HepG2 (cell line): Measurements from ENCODE around the gene RASA1. TPM values are rescaled to one million over a fixed set of nuclear protein-coding genes. Genes with fewer than 3 reads are reported as not detected.

Experiments used
- ATAC-seq: fragments of 200-7000 bp; cut with Tn5 transposase; 3 replicates; pipeline ENCODE4 v1.9.1; 2020; ENCODE audit warnings: mild to moderate bottlenecking, moderate library complexity
- BruUV-seq: library from RNA; stranded (reverse); fragments of 400-500 nt; replicated peaks from 2 replicates; lab custom pipeline; 2021; lab: Mats Ljungman, UMichigan
- CTCF ChIA-PET: fragments of 300-600 bp; formaldehyde crosslinking; extraction: SDS; loops from one replicate; lab custom pipeline; 2021; ENCODE audit warnings: low total read pairs, inconsistent platforms, low intra/inter-chr PET ratio; lab: Yijun Ruan, JAX
- POLR2A ChIA-PET: fragments of 350-600 bp; sonication (Branson Sonifier 250); formaldehyde crosslinking; loops from one replicate; lab custom pipeline; 2020; ENCODE audit warnings: antibody characterized with exemption, inconsistent platforms; lab: Yijun Ruan, JAX
- DNase-seq: peaks from one replicate; pipeline ENCODE4 v3.0.0-alpha.2; 2015; ENCODE audit warnings: low spot score
- FAIRE-seq: peaks from 3 replicates; lab custom pipeline; 2011; peaks lifted over from hg19 to GRCh38; lab: Jason Lieb, UNC
- H2AFZ ChIP-seq: one replicate; pipeline ENCODE4 v1.6.1; 2011; ENCODE audit warnings: low read length, inconsistent platforms
- H3K27ac ChIP-seq: fragments of 300-600 bp; 3 replicates; pipeline ENCODE4 v1.8.0; 2011; ENCODE audit warnings: mixed run types, mild to moderate bottlenecking, mixed read lengths, low read length, inconsistent platforms; ENCODE audit not compliant: insufficient read depth; ENCODE audit errors: extremely low read length
- H3K27me3 ChIP-seq, 2 experiments: fragments of 200-600 bp in 1 of 2; 2 replicates in 1 of 2; 3 replicates in 1 of 2; pipeline versions ENCODE4 v1.6.0 to v1.8.0; 2011; ENCODE audit warnings: low read length in 2 of 2, mild to moderate bottlenecking in 2 of 2, moderate library complexity in 2 of 2, inconsistent platforms in 1 of 2; ENCODE audit not compliant: insufficient read depth in 2 of 2, control insufficient read depth in 1 of 2
- H3K36me3 ChIP-seq, 2 experiments: fragments of 200-600 bp in 1 of 2; replicated peaks in 1 of 2; 2 replicates in 1 of 2; 3 replicates in 1 of 2; pipeline versions ENCODE4 v1.5.1 to v1.8.0; 2011; ENCODE audit warnings: low read length in 2 of 2, inconsistent platforms in 1 of 2; ENCODE audit not compliant: insufficient read depth in 2 of 2, control insufficient read depth in 1 of 2
- H3K4me1 ChIP-seq: 2 replicates; pipeline ENCODE4 v1.5.1; 2012; ENCODE audit warnings: low read length, inconsistent platforms; ENCODE audit not compliant: insufficient read depth
- H3K4me2 ChIP-seq: 2 replicates; pipeline ENCODE4 v1.6.0; 2011; ENCODE audit warnings: low read depth, low read length, inconsistent platforms
- H3K4me3 ChIP-seq, 3 experiments: fragments of 200-600 bp in 1 of 3; sonication (generic), shearing (Covaris generic) in 1 of 3; replicated peaks in 1 of 3; 2 replicates each; pipeline ENCODE4 v1.5.1; 2011 to 2016; ENCODE audit warnings: low read length in 3 of 3, inconsistent platforms in 2 of 3, low read depth in 2 of 3, mild to moderate bottlenecking in 2 of 3, control low read depth in 1 of 3, mixed read lengths in 1 of 3; ENCODE audit not compliant: insufficient read depth in 1 of 3
- H3K79me2 ChIP-seq: one replicate; pipeline ENCODE4 v1.6.1; 2011; ENCODE audit warnings: low read length, inconsistent platforms; ENCODE audit not compliant: insufficient read depth
- H3K9ac ChIP-seq: 2 replicates; pipeline ENCODE4 v1.6.0; 2011; ENCODE audit warnings: mild to moderate bottlenecking, low read depth, low read length, inconsistent platforms; ENCODE audit not compliant: insufficient read depth
- H3K9me3 ChIP-seq: 2 replicates; pipeline ENCODE4 v1.5.1; 2012; ENCODE audit warnings: mild to moderate bottlenecking, low read length
- H4K20me1 ChIP-seq: 2 replicates; pipeline ENCODE4 v1.6.0; 2011; ENCODE audit warnings: inconsistent platforms, mild to moderate bottlenecking, low read length, moderate library complexity; ENCODE audit not compliant: insufficient read depth
- BHLHE40 ChIP-seq: IDR thresholded peaks from 2 replicates; pipeline ENCODE4 v1.6.1; 2011; ENCODE audit warnings: low read length, improper control_type of control experiment
- FOSL1 ChIP-seq: sonication (generic); formaldehyde crosslinking; IDR thresholded peaks from 2 replicates; pipeline ENCODE4 v1.9.0; 2021; ENCODE audit warnings: missing genetic modification reagents, borderline replicate concordance
- FOXK2 ChIP-seq: fragments of 450-650 bp; IDR thresholded peaks from 2 replicates; pipeline ENCODE4 v1.6.1; 2016
- GATA4 ChIP-seq: sonication (generic); IDR thresholded peaks from 2 replicates; pipeline ENCODE4 v1.6.1; 2016; ENCODE audit warnings: antibody characterized with exemption, low read depth, borderline replicate concordance
- KAT7 ChIP-seq: IDR thresholded peaks from 2 replicates; pipeline ENCODE4 v1.6.1; 2018; ENCODE audit warnings: borderline replicate concordance, missing compliant biosample characterization
- KDM5B ChIP-seq: sonication (generic); formaldehyde crosslinking; IDR thresholded peaks from 2 replicates; pipeline ENCODE4 v1.4.0; 2020; ENCODE audit warnings: missing genetic modification reagents, mild to moderate bottlenecking, borderline replicate concordance
- MAFG ChIP-seq: sonication (generic); formaldehyde crosslinking; IDR thresholded peaks from 2 replicates; pipeline ENCODE4 v1.5.1; 2020; ENCODE audit warnings: mild to moderate bottlenecking, missing genetic modification reagents
- NONO ChIP-seq, 2 experiments: fragments of 450-650 bp in 1 of 2; sonication (generic) in 1 of 2; formaldehyde crosslinking in 1 of 2; IDR thresholded peaks in 1 of 2; conservative IDR thresholded peaks in 1 of 2; 2 replicates each; pipeline versions ENCODE4 v1.6.1 to v1.8.0; 2017 to 2022; ENCODE audit warnings: mild to moderate bottlenecking in 1 of 2, missing genetic modification reagents in 1 of 2, moderate library complexity in 1 of 2
- RAD51 ChIP-seq: fragments of 450-650 bp; IDR thresholded peaks from 2 replicates; pipeline ENCODE4 v1.6.1; 2016; ENCODE audit warnings: borderline replicate concordance
- SP5 ChIP-seq: IDR thresholded peaks from 2 replicates; pipeline ENCODE4 v1.6.1; 2016; ENCODE audit warnings: low read depth, borderline replicate concordance
- ZKSCAN5 ChIP-seq: sonication (generic); formaldehyde crosslinking; IDR thresholded peaks from 2 replicates; pipeline ENCODE4 v1.5.1; 2020; ENCODE audit warnings: mild to moderate bottlenecking, missing genetic modification reagents
- ZNF430 ChIP-seq: sonication (generic); formaldehyde crosslinking; IDR thresholded peaks from 2 replicates; pipeline ENCODE4 v1.9.0; 2021; ENCODE audit warnings: mild to moderate bottlenecking, missing genetic modification reagents
- ZNF446 ChIP-seq: sonication (generic); formaldehyde crosslinking; IDR thresholded peaks from 2 replicates; pipeline ENCODE4 v1.5.0; 2020; ENCODE audit warnings: mild to moderate bottlenecking, missing genetic modification reagents
- ZNF703 ChIP-seq: sonication (generic); formaldehyde crosslinking; IDR thresholded peaks from 2 replicates; pipeline ENCODE4 v1.5.1; 2020; ENCODE audit warnings: missing genetic modification reagents, mild to moderate bottlenecking, moderate library complexity, borderline replicate concordance
- WGBS: methylation state at CpG from one replicate; pipeline ENCODE4 v1.1.6; 2017; ENCODE audit warnings: low lambda C conversion rate; 5-methylcytosine and 5-hydroxymethylcytosine counted together
- in situ Hi-C: cut with HindIII; loops from 2 replicates; pipeline ENCODE4 v1.10.0; 2017; ENCODE audit warnings: low pct_unique_long_range_greater_than_20kb; ENCODE audit not compliant: extremely low pct_ligation_motif_present
- intact Hi-C: fragments of 100-400 bp; cut with micrococcal nuclease; formaldehyde crosslinking; loops from one replicate; pipeline ENCODE4 v1.10.0; 2022; ENCODE audit not compliant: unreplicated experiment
- polyA plus RNA-seq, 8 experiments: library from polyadenylated mRNA; depleted of rRNA in 3 of 8; stranded (reverse) in 7 of 8; unstranded in 1 of 8; fragments of >200 nt; fragmentation: Illumina TruSeq in 4 of 8; extraction: Trizol in 4 of 8; gene quantifications; 2 replicates each; pipeline versions ENCODE4 v1.2.1 to v1.2.3, GENCODE V29; 2011 to 2016; ENCODE audit warnings: low read depth in 4 of 8, missing spikeins in 1 of 8, mixed read lengths in 1 of 8; ENCODE audit not compliant: insufficient read depth in 1 of 8
- total RNA-seq, 5 experiments: library from RNA; depleted of rRNA; stranded (reverse); fragments of >200 nt; fragmentation: Illumina TruSeq; extraction: Trizol; gene quantifications; 2 replicates each; pipeline ENCODE4 v1.2.3, GENCODE V29; 2016; ENCODE audit warnings: low read depth in 1 of 5
- TF ChIP-seq, protein P1 (sequence below): sonication (generic); formaldehyde crosslinking; IDR thresholded peaks from 2 replicates; pipeline ENCODE4 v1.8.1; 2023; ENCODE audit warnings: missing genetic modification reagents, mild to moderate bottlenecking, borderline replicate concordance
- TF ChIP-seq, protein P2 (sequence below): sonication (generic); formaldehyde crosslinking; IDR thresholded peaks from 2 replicates; pipeline ENCODE4 v1.8.0; 2022; ENCODE audit warnings: mild to moderate bottlenecking, missing genetic modification reagents, moderate library complexity
- TF ChIP-seq, protein P3 (sequence below): sonication (generic); formaldehyde crosslinking; IDR thresholded peaks from 2 replicates; pipeline ENCODE4 v1.4.0; 2020; ENCODE audit warnings: missing genetic modification reagents
- TF ChIP-seq, protein P4 (sequence below): sonication (generic); formaldehyde crosslinking; IDR thresholded peaks from 2 replicates; pipeline ENCODE4 v1.4.0; 2020; ENCODE audit warnings: missing genetic modification reagents

Gene RASA1
- total and polyA plus RNA-seq, 2 of the 13 experiments (the other 11 are each of a cell fraction or from before 2014, with no cell fraction given), result 19.5 to 20.5 TPM

DNA sequence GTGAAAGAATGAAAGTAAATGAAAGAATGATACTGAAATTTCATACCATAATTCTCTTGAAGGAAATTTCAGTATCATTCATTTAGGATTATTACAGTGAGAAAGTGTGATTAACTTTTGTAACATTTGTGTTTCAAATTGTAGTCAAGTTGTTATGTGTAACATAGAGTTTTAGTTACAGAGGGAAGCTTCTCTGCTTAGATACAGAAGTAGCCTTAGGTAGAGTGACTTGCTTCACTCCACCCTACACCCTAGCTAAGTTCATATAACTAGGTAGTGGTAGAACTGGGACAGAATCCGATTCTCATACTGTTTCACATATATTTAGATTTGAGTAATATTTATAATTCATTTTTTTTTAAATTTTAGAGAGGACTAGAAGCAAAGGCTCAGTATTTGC, 9.0 kb downstream of the RASA1 start:
- BruUV-seq, result no TSS peak
- no peaks in the 10 kb centered on the region for H3K4me1 ChIP-seq
- no peaks in the 10 kb centered on the region for H3K27me3 ChIP-seq
- no peak overlapping the region for H3K4me3 ChIP-seq
- H3K4me2 ChIP-seq, result no peak overlapping the region
- in situ Hi-C loops (no loop called here), intact Hi-C loops (no loop called here)
- H4K20me1 ChIP-seq, result peaks cover 7% of the 10 kb centered on the region; the same call in 1 of the 2 replicates
- no peak overlapping the region for H3K9ac ChIP-seq
- DNase-seq, result no peak
- CTCF ChIA-PET, result no interaction called here
- FAIRE-seq, result no peak
- WGBS, result 85% methylated on average over 1 of the region's 1 CpG
- POLR2A ChIA-PET, result no interaction called here
- no peak for ATAC-seq
- no peak overlapping the region for H2AFZ ChIP-seq
- H3K79me2 ChIP-seq, result peaks cover 59% of the 10 kb centered on the region
- no peaks in the 10 kb centered on the region; a peak in 2 of 5 replicates for H3K36me3 ChIP-seq
- no peaks in the 10 kb centered on the region for H3K9me3 ChIP-seq
- no peak overlapping the region for H3K27ac ChIP-seq
- TF ChIP-seq SP5 (CRISPR knock-in tag) (no peak), ZKSCAN5 (CRISPR knock-in tag) (no peak), ZNF446 (no peak), GATA4 (no peak), MAFG (CRISPR knock-in tag) (no peak), NONO (IDR thresholded peaks at IDR 0.05) (no peak), NONO (CRISPR knock-in tag; conservative IDR thresholded peaks at IDR 0.05) (no peak), BHLHE40 (no peak), KAT7 (CRISPR knock-in tag) (no peak), ZNF703 (CRISPR knock-in tag) (no peak), FOSL1 (CRISPR knock-in tag) (no peak), RAD51 (no peak), ZNF430 (no peak), FOXK2 (no peak), KDM5B (CRISPR knock-in tag) (no peak)
- TF ChIP-seq, protein P1, sequence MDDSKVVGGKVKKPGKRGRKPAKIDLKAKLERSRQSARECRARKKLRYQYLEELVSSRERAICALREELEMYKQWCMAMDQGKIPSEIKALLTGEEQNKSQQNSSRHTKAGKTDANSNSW (CRISPR knock-in tag), result no peak
- TF ChIP-seq, protein P2, sequence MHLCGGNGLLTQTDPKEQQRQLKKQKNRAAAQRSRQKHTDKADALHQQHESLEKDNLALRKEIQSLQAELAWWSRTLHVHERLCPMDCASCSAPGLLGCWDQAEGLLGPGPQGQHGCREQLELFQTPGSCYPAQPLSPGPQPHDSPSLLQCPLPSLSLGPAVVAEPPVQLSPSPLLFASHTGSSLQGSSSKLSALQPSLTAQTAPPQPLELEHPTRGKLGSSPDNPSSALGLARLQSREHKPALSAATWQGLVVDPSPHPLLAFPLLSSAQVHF, result no peak
- TF ChIP-seq, protein P3, sequence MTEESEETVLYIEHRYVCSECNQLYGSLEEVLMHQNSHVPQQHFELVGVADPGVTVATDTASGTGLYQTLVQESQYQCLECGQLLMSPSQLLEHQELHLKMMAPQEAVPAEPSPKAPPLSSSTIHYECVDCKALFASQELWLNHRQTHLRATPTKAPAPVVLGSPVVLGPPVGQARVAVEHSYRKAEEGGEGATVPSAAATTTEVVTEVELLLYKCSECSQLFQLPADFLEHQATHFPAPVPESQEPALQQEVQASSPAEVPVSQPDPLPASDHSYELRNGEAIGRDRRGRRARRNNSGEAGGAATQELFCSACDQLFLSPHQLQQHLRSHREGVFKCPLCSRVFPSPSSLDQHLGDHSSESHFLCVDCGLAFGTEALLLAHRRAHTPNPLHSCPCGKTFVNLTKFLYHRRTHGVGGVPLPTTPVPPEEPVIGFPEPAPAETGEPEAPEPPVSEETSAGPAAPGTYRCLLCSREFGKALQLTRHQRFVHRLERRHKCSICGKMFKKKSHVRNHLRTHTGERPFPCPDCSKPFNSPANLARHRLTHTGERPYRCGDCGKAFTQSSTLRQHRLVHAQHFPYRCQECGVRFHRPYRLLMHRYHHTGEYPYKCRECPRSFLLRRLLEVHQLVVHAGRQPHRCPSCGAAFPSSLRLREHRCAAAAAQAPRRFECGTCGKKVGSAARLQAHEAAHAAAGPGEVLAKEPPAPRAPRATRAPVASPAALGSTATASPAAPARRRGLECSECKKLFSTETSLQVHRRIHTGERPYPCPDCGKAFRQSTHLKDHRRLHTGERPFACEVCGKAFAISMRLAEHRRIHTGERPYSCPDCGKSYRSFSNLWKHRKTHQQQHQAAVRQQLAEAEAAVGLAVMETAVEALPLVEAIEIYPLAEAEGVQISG (CRISPR knock-in tag), result no peak
- TF ChIP-seq, protein P4, sequence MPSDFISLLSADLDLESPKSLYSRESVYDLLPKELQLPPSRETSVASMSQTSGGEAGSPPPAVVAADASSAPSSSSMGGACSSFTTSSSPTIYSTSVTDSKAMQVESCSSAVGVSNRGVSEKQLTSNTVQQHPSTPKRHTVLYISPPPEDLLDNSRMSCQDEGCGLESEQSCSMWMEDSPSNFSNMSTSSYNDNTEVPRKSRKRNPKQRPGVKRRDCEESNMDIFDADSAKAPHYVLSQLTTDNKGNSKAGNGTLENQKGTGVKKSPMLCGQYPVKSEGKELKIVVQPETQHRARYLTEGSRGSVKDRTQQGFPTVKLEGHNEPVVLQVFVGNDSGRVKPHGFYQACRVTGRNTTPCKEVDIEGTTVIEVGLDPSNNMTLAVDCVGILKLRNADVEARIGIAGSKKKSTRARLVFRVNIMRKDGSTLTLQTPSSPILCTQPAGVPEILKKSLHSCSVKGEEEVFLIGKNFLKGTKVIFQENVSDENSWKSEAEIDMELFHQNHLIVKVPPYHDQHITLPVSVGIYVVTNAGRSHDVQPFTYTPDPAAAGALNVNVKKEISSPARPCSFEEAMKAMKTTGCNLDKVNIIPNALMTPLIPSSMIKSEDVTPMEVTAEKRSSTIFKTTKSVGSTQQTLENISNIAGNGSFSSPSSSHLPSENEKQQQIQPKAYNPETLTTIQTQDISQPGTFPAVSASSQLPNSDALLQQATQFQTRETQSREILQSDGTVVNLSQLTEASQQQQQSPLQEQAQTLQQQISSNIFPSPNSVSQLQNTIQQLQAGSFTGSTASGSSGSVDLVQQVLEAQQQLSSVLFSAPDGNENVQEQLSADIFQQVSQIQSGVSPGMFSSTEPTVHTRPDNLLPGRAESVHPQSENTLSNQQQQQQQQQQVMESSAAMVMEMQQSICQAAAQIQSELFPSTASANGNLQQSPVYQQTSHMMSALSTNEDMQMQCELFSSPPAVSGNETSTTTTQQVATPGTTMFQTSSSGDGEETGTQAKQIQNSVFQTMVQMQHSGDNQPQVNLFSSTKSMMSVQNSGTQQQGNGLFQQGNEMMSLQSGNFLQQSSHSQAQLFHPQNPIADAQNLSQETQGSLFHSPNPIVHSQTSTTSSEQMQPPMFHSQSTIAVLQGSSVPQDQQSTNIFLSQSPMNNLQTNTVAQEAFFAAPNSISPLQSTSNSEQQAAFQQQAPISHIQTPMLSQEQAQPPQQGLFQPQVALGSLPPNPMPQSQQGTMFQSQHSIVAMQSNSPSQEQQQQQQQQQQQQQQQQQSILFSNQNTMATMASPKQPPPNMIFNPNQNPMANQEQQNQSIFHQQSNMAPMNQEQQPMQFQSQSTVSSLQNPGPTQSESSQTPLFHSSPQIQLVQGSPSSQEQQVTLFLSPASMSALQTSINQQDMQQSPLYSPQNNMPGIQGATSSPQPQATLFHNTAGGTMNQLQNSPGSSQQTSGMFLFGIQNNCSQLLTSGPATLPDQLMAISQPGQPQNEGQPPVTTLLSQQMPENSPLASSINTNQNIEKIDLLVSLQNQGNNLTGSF, result no peak
